Renal cortical epithelial cell (primary cell): ENCODE measurements around the gene ZNF19. TPM values are rescaled to one million over a fixed set of nuclear protein-coding genes. Genes with fewer than 3 reads are reported as not detected.
A peak's percentile ranks its signal among the peaks of the same experiment; 100 is the strongest.
"Not testable (repeated sequence)": the region's sequence is repeated elsewhere in the genome, so short reads cannot be mapped to it uniquely, and the experiment has no call there.

Source experiments
- DNase-seq: peaks from one replicate; pipeline ENCODE4 v3.0.0-alpha.2; 2011; ENCODE audit warnings: low read depth
- total RNA-seq: library from RNA; depleted of rRNA; stranded (reverse); fragments of >200 nt; gene quantifications from 2 replicates; pipeline ENCODE4 v1.2.3, GENCODE V29; 2014

Gene ZNF19
- total RNA-seq: 2.1 and 8.9 TPM in 2 replicates

DNA sequence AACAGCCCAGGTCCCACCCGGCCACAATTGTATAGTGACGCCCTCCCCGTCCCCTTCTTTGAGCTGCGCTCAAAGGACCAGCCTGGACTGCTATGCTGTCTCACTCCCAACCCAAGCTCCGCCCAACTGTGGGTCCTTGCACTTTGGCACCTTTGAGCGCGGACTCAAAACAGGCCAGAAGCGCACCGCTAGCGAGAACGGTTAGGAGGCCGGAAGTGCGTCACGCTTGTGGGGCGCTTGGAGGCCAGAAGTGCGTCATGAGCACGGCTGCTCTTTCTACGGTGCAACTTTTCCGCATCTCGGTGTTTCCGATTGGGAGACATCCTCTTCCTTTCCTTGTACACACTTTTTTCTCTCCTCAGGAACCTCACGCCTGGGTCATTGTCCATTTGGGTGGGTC, at the start of gene ZNF19:
Gene ZNF19, minus strand, starts transcription at position 203 of the 400 bp plus-strand sequence. CDS start 7,210 bp downstream, outside the sequence.
- no peak for DNase-seq

DNA sequence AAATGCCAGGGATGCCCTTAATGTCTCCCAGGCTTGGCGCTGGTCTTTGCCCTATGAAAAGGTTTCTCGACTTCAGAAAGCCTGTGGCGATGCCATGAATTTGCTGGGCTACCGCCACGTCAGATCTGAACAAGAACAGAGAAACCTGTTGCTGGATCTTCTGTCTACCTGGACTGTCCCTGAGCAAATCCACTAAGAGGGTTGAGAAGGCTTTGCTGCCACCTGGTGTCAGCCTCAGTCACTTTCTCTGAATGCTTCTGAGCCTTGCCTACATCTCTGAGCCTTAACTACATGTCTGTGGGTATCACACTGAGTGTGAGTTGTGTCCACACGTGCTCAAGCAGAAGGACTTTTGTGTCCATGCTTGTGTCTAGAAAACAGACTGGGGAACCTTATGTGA, 48.5 kb upstream of the ZNF19 start:
- peak; percentile 40 for DNase-seq

DNA sequence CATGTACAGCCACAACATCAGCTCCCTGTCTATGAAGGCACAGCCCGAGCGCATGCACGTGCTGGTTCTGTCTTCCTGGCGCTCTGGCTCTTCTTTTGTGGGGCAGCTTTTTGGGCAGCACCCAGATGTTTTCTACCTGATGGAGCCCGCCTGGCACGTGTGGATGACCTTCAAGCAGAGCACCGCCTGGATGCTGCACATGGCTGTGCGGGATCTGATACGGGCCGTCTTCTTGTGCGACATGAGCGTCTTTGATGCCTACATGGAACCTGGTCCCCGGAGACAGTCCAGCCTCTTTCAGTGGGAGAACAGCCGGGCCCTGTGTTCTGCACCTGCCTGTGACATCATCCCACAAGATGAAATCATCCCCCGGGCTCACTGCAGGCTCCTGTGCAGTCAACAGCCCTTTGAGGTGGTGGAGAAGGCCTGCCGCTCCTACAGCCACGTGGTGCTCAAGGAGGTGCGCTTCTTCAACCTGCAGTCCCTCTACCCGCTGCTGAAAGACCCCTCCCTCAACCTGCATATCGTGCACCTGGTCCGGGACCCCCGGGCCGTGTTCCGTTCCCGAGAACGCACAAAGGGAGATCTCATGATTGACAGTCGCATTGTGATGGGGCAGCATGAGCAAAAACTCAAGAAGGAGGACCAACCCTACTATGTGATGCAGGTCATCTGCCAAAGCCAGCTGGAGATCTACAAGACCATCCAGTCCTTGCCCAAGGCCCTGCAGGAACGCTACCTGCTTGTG, 47.8 kb upstream of the ZNF19 start:
- DNase-seq: no peak

GRCh38 chr16:71532366-71532765, 43.2 kb upstream of the ZNF19 start:
- no peak for DNase-seq

GRCh38 chr16:71528863-71529262, 39.7 kb upstream of the ZNF19 start:
- DNase-seq: no peak

- no peak for DNase-seq
These were observed 39.1 kb upstream of the ZNF19 start for GRCh38 chr16:71528257-71528656.

DNA sequence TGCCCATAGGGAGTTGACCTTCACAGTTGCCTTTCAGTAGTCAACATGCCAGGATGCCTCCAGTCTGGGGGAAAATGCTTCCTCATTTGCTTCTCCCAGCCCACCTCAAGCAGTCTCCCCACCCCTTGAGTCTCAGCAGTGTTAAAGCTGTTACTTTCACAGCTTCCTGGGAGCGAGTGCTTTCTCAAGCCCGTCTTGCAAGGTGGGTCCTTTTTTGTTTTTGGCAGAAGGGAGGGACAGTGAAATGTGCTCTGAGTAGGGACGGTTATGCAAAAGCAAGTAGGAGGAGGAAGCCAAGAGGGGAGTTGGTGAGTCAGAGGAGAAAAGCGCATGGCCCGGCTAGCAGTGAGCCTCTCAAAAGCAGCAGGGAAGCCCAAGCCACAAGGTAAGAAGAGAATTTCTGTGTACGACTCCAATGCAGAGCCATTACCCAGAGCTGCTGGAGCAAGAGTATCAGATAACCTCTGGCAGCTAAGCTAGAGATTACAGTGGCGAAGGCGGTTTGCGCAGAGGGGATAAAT, 37.0 kb upstream of the ZNF19 start, which contains the start of gene CHST4:
Gene CHST4, plus strand, starts transcription at position 316 of the 521 bp plus-strand sequence. CDS start 10,252 bp downstream, outside the sequence.
- DNase-seq: peak; percentile 22

- no peak for DNase-seq
These were observed 35.7 kb upstream of the ZNF19 start for GRCh38 chr16:71524566-71525553.

- peak; percentile 8 for DNase-seq
These were observed 31.4 kb upstream of the ZNF19 start for GRCh38 chr16:71520550-71520949.

DNA sequence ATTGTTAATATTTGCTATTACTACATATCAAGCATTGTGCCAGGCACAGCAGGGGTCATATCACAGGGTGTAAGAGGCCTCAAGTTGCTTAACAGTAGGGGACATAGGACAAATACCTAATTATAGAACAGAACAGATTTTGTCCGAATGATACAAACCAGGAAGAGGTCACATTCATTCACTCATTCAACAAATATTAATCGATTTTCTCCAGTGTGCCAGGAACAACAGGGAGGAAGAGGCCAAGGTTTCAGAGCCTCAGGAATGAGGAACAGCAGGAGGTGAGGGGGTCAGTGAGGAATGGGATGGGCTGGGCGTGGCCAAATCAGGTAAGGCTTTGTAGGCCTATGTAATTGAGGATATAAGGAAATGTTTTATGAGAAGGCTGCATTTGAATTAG, 25.9 kb upstream of the ZNF19 start:
- DNase-seq: no peak

DNA sequence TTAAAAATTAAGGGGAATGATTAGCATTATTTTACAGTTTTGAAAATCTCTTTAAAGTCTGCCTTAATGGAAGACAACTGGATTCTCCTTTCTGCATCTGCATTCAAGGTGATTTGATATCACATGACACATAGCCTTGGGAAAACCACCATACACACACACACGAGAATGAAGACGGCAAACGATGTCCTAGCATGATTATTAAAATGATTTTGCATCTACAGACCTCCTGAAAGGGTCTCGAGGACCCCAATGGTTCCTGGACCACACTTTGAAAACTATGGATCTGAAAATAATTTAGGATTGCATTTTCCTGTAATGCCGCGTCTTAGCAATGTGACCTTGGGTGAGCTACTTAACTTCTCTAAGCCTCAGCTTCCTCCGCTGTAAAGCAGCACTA, 25.4 kb upstream of the ZNF19 start:
- DNase-seq: no peak

- no peak for DNase-seq
These were observed 24.2 kb upstream of the ZNF19 start for GRCh38 chr16:71513302-71513701.

GRCh38 chr16:71507061-71507460, 17.9 kb upstream of the ZNF19 start:
- no peak for DNase-seq

DNA sequence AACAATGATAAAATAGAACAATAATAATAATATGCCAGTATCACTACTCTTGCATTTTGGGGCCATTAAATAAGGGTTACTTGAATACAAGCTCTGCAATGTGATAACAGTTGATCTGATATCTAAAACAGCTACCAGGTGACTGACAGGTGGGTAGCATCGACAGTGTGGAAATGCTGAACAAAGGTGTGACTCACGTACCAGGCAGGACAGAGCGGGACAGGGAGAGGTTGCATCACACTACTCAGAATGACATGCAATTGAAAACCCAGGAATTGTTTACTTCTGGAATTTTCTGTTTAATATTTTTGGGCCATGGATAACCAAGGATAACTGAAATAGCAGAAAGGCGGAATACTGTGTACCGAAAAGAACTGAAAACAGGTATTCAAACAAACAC, 15.8 kb upstream of the ZNF19 start:
- DNase-seq: no peak

GRCh38 chr16:71504051-71504450, 14.9 kb upstream of the ZNF19 start:
- not testable (repeated sequence) for DNase-seq

DNA sequence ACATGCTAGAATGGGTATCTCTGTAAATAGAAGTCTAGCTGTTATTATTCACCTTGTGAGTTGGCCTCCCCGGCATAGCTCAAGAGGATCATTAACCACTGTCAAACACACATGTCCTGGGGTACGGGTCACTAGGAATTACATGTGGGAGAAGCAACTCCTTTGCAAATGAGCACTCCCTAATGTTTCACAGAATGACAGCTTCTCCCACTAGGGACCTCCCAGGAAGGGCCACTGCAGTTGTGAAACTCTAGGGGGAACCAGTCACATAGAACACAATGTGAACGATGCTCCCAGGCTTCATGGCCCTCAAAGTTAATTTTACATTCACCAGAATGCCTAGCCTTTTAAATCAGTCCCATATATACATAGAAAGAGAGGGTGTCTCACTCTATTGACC, 12.4 kb upstream of the ZNF19 start:
- DNase-seq: peak; percentile 22

- no peak for DNase-seq
These were observed 11.8 kb upstream of the ZNF19 start for GRCh38 chr16:71500964-71501363.

DNA sequence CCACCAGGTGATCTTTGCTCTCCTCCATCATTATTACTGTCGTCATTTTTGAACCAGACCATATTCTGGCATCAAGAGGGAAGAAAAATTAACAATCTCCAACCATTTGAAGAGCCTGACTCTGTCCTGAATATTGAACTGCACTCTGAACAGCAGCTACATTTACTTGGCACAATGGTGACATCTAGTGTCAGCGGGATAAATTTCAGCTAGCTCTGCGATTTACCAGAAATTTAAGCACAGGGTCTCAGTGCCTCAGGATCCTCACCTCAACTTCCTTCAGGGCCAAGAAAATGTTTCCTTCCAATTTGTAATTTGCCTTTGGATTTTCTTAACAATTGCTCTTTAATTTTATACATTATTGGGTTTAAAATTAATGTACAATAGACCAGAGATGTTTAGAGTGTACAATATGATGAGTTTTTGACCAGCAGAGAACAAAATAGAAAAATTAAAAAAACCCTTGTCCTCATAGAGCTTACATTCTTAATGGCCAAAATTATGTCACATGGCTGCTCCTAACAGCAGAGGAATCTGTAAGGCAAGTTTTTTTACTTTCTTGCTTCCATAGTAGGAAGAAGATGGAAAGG, 10.7 kb upstream of the ZNF19 start:
- peak; percentile 65 for DNase-seq

DNA sequence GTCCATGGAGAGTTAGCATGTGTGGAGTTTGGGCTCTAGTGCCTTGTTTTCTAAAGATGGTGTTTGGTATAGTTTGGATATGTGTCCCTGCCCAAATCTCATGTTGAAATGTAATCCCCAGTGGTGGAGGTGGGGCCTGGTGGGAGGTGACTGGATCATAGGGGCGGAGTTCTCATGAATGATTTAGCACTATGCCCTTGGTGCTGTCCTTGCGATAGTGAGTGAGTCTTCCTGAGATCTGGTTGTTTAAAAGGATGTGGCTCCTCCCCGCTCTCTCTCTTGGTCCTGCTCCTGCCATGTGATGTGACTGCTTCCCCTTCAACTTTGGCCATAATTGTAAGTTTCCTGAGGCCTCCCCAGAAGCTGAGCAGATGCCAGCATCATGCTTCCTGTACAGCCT, 8.9 kb upstream of the ZNF19 start:
- DNase-seq: no peak

GRCh38 chr16:71493213-71493612, 4.1 kb upstream of the ZNF19 start:
- no peak for DNase-seq

DNA sequence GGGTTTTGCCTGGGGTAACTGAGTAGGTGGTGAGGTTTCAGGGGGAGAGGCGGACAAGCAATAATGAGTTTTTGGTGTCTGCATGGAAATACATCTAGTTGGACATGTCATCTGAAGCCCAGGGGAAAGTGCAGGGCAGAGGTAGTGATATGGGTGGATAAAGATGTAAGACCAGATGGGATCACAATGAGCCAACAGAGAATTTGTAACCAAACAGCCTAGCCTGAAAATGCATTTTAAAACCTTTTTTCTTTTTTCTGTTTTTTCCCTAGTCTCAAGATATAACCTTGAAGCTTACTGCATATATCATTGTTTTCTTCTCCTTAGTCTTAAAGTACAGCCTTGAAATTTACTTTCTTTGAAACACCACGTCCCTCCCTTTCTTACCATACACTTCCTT, 3.7 kb upstream of the ZNF19 start:
- no peak for DNase-seq

GRCh38 chr16:71491054-71491453, 1.9 kb upstream of the ZNF19 start:
- no peak for DNase-seq
